Ascending aorta (tissue), 2 donors: ENCODE data around the gene PCNX2. TPM values are rescaled to one million over a fixed set of nuclear protein-coding genes. Genes with fewer than 3 reads are reported as not detected.

Experiments used
- DNase-seq, 2 donors: peaks; one replicate each; pipeline ENCODE4 v3.0.0-alpha.2; 2019; ENCODE audit warnings: low spot score in 2 of 2
- H3K27ac ChIP-seq, 2 donors: fragments of 200-600 bp; sonication (generic); one replicate each; pipeline ENCODE4 v1.5.1; 2016 to 2017; ENCODE audit warnings: mild to moderate bottlenecking in 1 of 2
- H3K27me3 ChIP-seq: fragments of 200-600 bp; sonication (generic); one replicate; pipeline ENCODE4 v1.5.1; 2017
- H3K36me3 ChIP-seq, 2 donors: fragments of 200-600 bp; sonication (generic); one replicate each; pipeline ENCODE4 v1.5.1; 2016
- H3K4me1 ChIP-seq, 2 donors: fragments of 200-600 bp; sonication (generic); one replicate each; pipeline ENCODE4 v1.5.1; 2016 to 2017; ENCODE audit warnings: mild to moderate bottlenecking in 1 of 2
- H3K4me3 ChIP-seq, 2 donors: fragments of 200-600 bp; sonication (generic); one replicate each; pipeline ENCODE4 v1.5.1; 2016 to 2017; ENCODE audit warnings: mild to moderate bottlenecking in 1 of 2
- H3K9me3 ChIP-seq, 2 donors: fragments of 200-600 bp; sonication (generic); one replicate each; pipeline ENCODE4 v1.5.1; 2016
- intact Hi-C: fragments of 100-400 bp; cut with DNase I; formaldehyde crosslinking; loops from one replicate; pipeline ENCODE4 v1.15.1; 2023
- total RNA-seq: library from RNA; depleted of rRNA; stranded (reverse); fragments of >200 nt; gene quantifications from one replicate; pipeline ENCODE4 v1.1.0, GENCODE V29; 2016
- TF ChIP-seq, protein P1 (sequence below), 3 experiments: fragments of 200-600 bp in 2 of 3; fragments of 450-650 bp in 1 of 3; sonication (generic) in 2 of 3; IDR thresholded peaks; one replicate each; pipeline ENCODE4 v1.5.1; 2016 to 2019; ENCODE audit warnings: antibody characterized with exemption in 3 of 3, mild to moderate bottlenecking in 1 of 3, moderate library complexity in 1 of 3

Gene PCNX2
- total RNA-seq, 1 donor from 2014 or later = 13.6 TPM

DNA sequence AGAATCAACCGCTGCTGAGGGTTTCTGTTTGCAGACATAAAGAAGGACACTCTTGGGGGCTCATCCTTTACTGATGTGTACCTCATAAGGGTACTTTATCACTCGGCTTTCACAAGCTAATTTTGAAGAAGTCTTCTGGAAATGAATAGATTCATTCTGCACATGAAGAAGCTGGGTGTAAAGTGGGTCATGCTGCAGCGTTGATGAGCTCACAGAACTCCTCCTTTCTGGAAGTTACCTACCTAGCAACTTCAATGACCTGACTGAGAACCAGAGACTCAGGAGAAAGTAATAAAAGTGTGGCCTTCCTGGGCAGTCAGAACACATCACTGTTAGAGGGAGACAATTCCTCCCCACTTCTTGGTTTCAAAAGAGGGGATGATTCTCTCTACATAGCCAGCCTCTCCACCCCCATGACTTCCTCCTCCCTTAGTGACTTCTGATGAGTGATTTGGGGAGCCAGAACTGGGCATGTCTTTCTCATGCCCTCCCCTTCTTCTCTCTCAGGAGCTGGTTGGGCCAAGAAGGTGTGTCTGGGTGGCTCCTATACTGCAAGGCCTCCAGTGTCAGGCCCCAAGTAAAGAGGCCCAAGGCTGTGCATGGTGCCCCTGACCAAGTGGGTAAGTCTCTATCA is 27.0 kb downstream of the PCNX2 start:
- TF ChIP-seq, protein P1, sequence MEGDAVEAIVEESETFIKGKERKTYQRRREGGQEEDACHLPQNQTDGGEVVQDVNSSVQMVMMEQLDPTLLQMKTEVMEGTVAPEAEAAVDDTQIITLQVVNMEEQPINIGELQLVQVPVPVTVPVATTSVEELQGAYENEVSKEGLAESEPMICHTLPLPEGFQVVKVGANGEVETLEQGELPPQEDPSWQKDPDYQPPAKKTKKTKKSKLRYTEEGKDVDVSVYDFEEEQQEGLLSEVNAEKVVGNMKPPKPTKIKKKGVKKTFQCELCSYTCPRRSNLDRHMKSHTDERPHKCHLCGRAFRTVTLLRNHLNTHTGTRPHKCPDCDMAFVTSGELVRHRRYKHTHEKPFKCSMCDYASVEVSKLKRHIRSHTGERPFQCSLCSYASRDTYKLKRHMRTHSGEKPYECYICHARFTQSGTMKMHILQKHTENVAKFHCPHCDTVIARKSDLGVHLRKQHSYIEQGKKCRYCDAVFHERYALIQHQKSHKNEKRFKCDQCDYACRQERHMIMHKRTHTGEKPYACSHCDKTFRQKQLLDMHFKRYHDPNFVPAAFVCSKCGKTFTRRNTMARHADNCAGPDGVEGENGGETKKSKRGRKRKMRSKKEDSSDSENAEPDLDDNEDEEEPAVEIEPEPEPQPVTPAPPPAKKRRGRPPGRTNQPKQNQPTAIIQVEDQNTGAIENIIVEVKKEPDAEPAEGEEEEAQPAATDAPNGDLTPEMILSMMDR (IDR thresholded peaks at IDR 0.05) = no peak
- H3K9me3 ChIP-seq = no peaks in the 10 kb centered on the region
- no peak overlapping the region for H3K4me3 ChIP-seq
- H3K27ac ChIP-seq = no peak overlapping the region
- no peaks in the 10 kb centered on the region for H3K36me3 ChIP-seq
- no peak for DNase-seq
- no peaks in the 10 kb centered on the region for H3K27me3 ChIP-seq
- H3K4me1 ChIP-seq = no peaks in the 10 kb centered on the region
- intact Hi-C loops = no loop called here

DNA sequence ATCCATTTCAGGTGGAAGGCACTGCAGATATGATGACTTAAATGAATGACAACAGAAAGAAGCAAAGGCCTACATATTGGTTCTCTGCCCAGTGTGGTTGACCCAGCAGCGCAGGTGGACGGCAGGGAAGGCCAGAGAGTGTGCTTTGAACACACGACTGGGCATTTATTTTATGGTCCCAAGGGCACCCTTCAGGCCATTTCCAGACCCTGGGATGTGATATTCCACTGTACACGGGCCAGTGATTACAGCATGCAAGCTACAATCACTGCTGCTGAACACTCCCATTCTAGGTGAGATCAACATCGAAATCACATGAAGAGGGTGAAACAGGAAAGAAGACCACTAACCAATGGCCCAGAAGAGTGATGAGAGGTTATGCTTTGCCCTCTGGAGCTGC is 33.8 kb downstream of the PCNX2 start:
- no peaks in the 10 kb centered on the region for H3K27me3 ChIP-seq
- H3K4me1 ChIP-seq = no peaks in the 10 kb centered on the region
- TF ChIP-seq, protein P1 (IDR thresholded peaks at IDR 0.05) = no peak
- peaks cover 16 to 20% of the 10 kb centered on the region in 2 donors for H3K36me3 ChIP-seq
- intact Hi-C loops = no loop called here
- no peak overlapping the region for H3K4me3 ChIP-seq
- H3K27ac ChIP-seq = no peak overlapping the region
- H3K9me3 ChIP-seq = no peaks in the 10 kb centered on the region
- no peak for DNase-seq

DNA sequence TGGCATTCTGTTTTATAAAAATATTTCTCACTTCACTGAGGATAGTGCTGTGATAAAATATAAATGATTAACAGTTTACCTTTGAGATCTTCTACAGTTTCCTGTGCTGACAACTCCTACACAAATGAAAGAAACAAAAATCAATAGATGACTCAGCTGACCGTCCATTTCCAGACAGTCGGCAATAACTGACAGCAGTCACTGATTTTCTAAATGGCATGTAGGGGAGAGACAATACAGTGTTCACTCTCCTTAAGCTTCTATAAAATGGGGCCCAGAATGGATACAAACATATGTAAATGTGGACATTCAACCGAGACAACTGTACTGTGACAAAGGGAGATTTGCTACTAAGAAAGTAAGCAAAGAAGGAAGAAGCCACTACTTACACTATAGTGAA is 34.3 kb downstream of the PCNX2 start:
- Histone ChIP-seq H3K9me3 (no peaks in the 10 kb centered on the region), H3K27me3 (no peaks in the 10 kb centered on the region), H3K36me3 (peaks cover 16 to 20% of the 10 kb centered on the region in 2 donors), H3K4me3 (no peak overlapping the region), H3K27ac (no peak overlapping the region), H3K4me1 (no peaks in the 10 kb centered on the region)
- DNase-seq = no peak
- TF ChIP-seq, protein P1 (IDR thresholded peaks at IDR 0.05) = no peak
- intact Hi-C loops = no loop called here

DNA sequence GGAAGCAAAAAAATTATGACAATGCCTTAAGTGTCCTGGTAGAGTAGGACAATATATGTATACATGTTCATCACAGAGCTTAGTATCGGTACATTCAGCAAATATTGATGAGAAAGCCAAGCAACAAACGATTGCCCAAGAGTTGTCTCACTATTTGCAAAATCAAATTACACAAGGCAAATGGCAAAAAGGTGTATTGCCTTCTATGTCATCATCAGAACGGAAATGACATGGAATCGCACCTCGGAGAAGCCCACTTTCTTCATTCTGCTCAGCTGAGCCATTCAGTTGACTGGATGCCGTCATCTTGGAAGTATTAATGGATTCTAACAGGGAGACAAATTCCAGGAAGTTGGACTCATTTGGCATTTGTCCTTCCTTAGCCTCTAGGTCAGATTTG is 37.7 kb downstream of the PCNX2 start:
- Histone ChIP-seq H3K36me3 (peaks cover 16 to 20% of the 10 kb centered on the region in 2 donors), H3K27me3 (no peaks in the 10 kb centered on the region), H3K4me3 (no peak overlapping the region), H3K27ac (no peak overlapping the region), H3K9me3 (no peaks in the 10 kb centered on the region), H3K4me1 (no peaks in the 10 kb centered on the region)
- TF ChIP-seq, protein P1 (IDR thresholded peaks at IDR 0.05) = no peak
- intact Hi-C loops = no loop called here
- no peak for DNase-seq

DNA sequence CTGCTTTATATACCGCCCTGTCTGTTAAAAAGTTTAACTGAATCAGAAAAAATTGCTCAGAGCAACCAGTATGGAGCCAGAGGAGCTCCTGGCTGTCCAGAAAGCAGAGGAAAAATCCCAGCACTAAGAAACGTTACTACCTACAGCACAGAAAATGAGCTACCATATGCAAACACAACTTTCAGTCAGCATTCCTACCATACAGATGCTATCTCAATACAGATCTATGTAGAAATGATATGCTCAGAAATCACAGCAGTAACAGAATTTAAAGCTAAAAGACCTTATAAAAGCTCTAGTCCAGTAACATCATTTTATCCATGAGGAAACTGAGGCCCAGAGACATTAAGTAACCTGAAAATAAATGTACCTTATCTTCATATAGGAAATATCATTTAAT is 38.7 kb downstream of the PCNX2 start:
- no peak overlapping the region for H3K27ac ChIP-seq
- intact Hi-C loops = no loop called here
- H3K4me1 ChIP-seq = no peaks in the 10 kb centered on the region
- peaks cover 16% of the 10 kb centered on the region in 2 donors for H3K36me3 ChIP-seq
- TF ChIP-seq, protein P1 (IDR thresholded peaks at IDR 0.05) = no peak
- no peaks in the 10 kb centered on the region for H3K27me3 ChIP-seq
- no peak for DNase-seq
- H3K4me3 ChIP-seq = no peak overlapping the region
- no peaks in the 10 kb centered on the region for H3K9me3 ChIP-seq

DNA sequence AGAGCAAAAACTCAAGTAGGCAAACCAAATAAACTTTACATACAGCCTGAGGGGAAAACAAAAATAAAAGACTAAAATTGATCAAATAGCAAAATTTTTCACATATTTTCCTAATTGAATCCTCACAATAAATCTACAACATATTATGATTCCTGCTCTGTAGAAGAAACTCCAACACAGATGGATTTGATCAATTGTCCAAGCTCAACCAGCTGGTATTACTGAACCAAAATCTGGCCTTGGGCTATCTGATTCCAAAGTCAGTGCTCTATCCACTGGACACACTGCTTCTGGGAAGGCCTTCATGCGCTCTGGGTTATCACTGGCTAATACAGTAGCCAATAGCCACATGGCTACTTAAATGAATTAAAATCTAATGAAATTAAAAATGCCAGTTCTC is 39.3 kb downstream of the PCNX2 start:
- TF ChIP-seq, protein P1 (IDR thresholded peaks at IDR 0.05) = no peak
- H3K9me3 ChIP-seq = no peaks in the 10 kb centered on the region
- H3K4me1 ChIP-seq = no peaks in the 10 kb centered on the region
- H3K27me3 ChIP-seq = no peaks in the 10 kb centered on the region
- no peak overlapping the region for H3K27ac ChIP-seq
- DNase-seq = no peak
- intact Hi-C loops = no loop called here
- H3K4me3 ChIP-seq = no peak overlapping the region
- peaks cover 17 to 20% of the 10 kb centered on the region in 2 donors for H3K36me3 ChIP-seq
